DND-41 (cell line): ENCODE data around the gene KLC1.

Source experiments
- ATAC-seq: fragments of 200-7000 bp; cut with Tn5 transposase; 3 replicates; pipeline ENCODE4 v1.9.1; 2021; ENCODE audit warnings: low read depth; ENCODE audit not compliant: insufficient read depth
- DNase-seq: peaks from one replicate; pipeline ENCODE4 v3.0.0-alpha.2; 2020
- H2AFZ ChIP-seq: 2 replicates; pipeline ENCODE4 v1.6.0; 2012; ENCODE audit warnings: low read depth, low read length
- H3K27ac ChIP-seq: 2 replicates; pipeline ENCODE4 v1.5.1; 2012; ENCODE audit warnings: low read length, inconsistent platforms
- H3K27me3 ChIP-seq: fragments of 200-600 bp; sonication (generic); 2 replicates; pipeline ENCODE4 v1.6.0; 2012; ENCODE audit warnings: low read length, mild to moderate bottlenecking, inconsistent platforms; ENCODE audit not compliant: insufficient read depth, poor library complexity
- H3K36me3 ChIP-seq: 2 replicates; pipeline ENCODE4 v1.5.1; 2012; ENCODE audit warnings: low read length, inconsistent platforms; ENCODE audit not compliant: insufficient read depth
- H3K4me1 ChIP-seq: 2 replicates; pipeline ENCODE4 v1.5.1; 2012; ENCODE audit warnings: mild to moderate bottlenecking, low read length; ENCODE audit not compliant: insufficient read depth
- H3K4me2 ChIP-seq: 2 replicates; pipeline ENCODE4 v1.6.0; 2012; ENCODE audit warnings: mild to moderate bottlenecking, moderate library complexity, low read length, inconsistent platforms; ENCODE audit not compliant: insufficient read depth
- H3K4me3 ChIP-seq, 2 experiments: fragments of 200-600 bp in 1 of 2; shearing (Covaris generic) in 1 of 2; 2 replicates each; pipeline ENCODE4 v1.5.1; 2012 to 2016; ENCODE audit warnings: inconsistent platforms in 2 of 2, low read length in 2 of 2, mild to moderate bottlenecking in 2 of 2, low read depth in 1 of 2, moderate library complexity in 1 of 2
- H3K79me2 ChIP-seq: 2 replicates; pipeline ENCODE4 v1.6.0; 2012; ENCODE audit warnings: low read length, inconsistent platforms; ENCODE audit not compliant: insufficient read depth
- H3K9ac ChIP-seq: 2 replicates; pipeline ENCODE4 v1.6.0; 2012; ENCODE audit warnings: low read depth, mild to moderate bottlenecking, inconsistent platforms, low read length, moderate library complexity
- H3K9me3 ChIP-seq: 2 replicates; pipeline ENCODE4 v1.5.1; 2012; ENCODE audit warnings: low read length, moderate library complexity, mild to moderate bottlenecking, inconsistent platforms; ENCODE audit not compliant: insufficient read depth, severe bottlenecking
- H4K20me1 ChIP-seq: 2 replicates; pipeline ENCODE4 v1.6.0; 2012; ENCODE audit warnings: low read length; ENCODE audit not compliant: insufficient read depth
- CTCF ChIP-seq: IDR thresholded peaks from 2 replicates; pipeline ENCODE4 v1.5.1; 2012; ENCODE audit warnings: borderline replicate concordance, low read length, moderate library complexity, mild to moderate bottlenecking; ENCODE audit not compliant: poor library complexity, severe bottlenecking; ENCODE audit errors: extremely low read depth
- EZH2 ChIP-seq: IDR thresholded peaks from 3 replicates; pipeline ENCODE4 v1.6.1; 2012; ENCODE audit warnings: borderline replicate concordance, low read depth, mild to moderate bottlenecking, moderate library complexity, low read length, inconsistent platforms; ENCODE audit not compliant: severe bottlenecking

KLC1 gene

GRCh38 chr14:103705118-103705503 is 76.1 kb downstream of the KLC1 start:
- Histone ChIP-seq H3K4me2 (no peak overlapping the region), H4K20me1 (peaks cover 66% of the 10 kb centered on the region), H2AFZ (no peak overlapping the region), H3K27me3 (no peaks in the 10 kb centered on the region), H3K36me3 (peaks cover 94% of the 10 kb centered on the region), H3K4me1 (no peaks in the 10 kb centered on the region), H3K27ac (no peak overlapping the region), H3K79me2 (peaks cover 12% of the 10 kb centered on the region), H3K9me3 (no peaks in the 10 kb centered on the region), H3K4me3 (no peak overlapping the region), H3K9ac (no peak overlapping the region)
- DNase-seq (no peak), ATAC-seq (no peak)
- no peak for TF ChIP-seq EZH2

- DNase-seq: no peak
- H3K36me3 ChIP-seq: peaks cover 89% of the 10 kb centered on the region
- H3K9me3 ChIP-seq: no peaks in the 10 kb centered on the region
- peaks cover 13% of the 10 kb centered on the region for H3K79me2 ChIP-seq
- no peaks in the 10 kb centered on the region for H3K27me3 ChIP-seq
- no peaks in the 10 kb centered on the region for H3K4me1 ChIP-seq
- no peak for ATAC-seq
- no peak overlapping the region for H3K4me2 ChIP-seq
- no peak overlapping the region for H3K27ac ChIP-seq
- H4K20me1 ChIP-seq: peaks cover 60% of the 10 kb centered on the region
- H2AFZ ChIP-seq: no peak overlapping the region
- H3K9ac ChIP-seq: no peak overlapping the region
- TF ChIP-seq EZH2: no peak
- TF ChIP-seq CTCF: no peak
- H3K4me3 ChIP-seq: no peak overlapping the region
Observed at GRCh38 chr14:103705504-103706284, 76.7 kb downstream of the KLC1 start.

GRCh38 chr14:103706551-103707328 is 77.7 kb downstream of the KLC1 start:
- DNase-seq (no peak), ATAC-seq (no peak)
- Histone ChIP-seq H3K4me1 (peaks cover 8% of the 10 kb centered on the region), H4K20me1 (peaks cover 62% of the 10 kb centered on the region), H3K36me3 (peaks cover 93% of the 10 kb centered on the region), H3K27me3 (no peaks in the 10 kb centered on the region), H2AFZ (no peak overlapping the region), H3K4me3 (no peak overlapping the region), H3K27ac (no peak overlapping the region), H3K4me2 (no peak overlapping the region), H3K79me2 (peaks cover 24% of the 10 kb centered on the region), H3K9me3 (no peaks in the 10 kb centered on the region), H3K9ac (no peak overlapping the region)
- TF ChIP-seq CTCF (no peak), EZH2 (no peak)
